K562 (cell line): ENCODE results near the gene SUOX. TPM values are rescaled to one million over a fixed set of nuclear protein-coding genes. Genes with fewer than 3 reads are reported as not detected.

Experiments
- CHD1 ChIP-seq: fragments of 200-600 bp; sonication (generic); IDR thresholded peaks from one replicate; pipeline ENCODE4 v1.6.1; 2012; ENCODE audit warnings: mild to moderate bottlenecking, moderate library complexity, low read length, inconsistent platforms
- GATA2 ChIP-seq: sonication (generic); formaldehyde crosslinking; IDR thresholded peaks from 2 replicates; pipeline ENCODE4 v1.4.0; 2020; ENCODE audit warnings: mild to moderate bottlenecking, missing genetic modification reagents
- SFPQ ChIP-seq: fragments of 200-400 bp; formaldehyde crosslinking; IDR thresholded peaks from 2 replicates; pipeline ENCODE4 v1.6.1; 2017; ENCODE audit warnings: mild to moderate bottlenecking, low read depth, low read length, moderate library complexity
- SMARCA4 ChIP-seq: fragments of 450-650 bp; IDR thresholded peaks from 2 replicates; pipeline ENCODE4 v1.6.1; 2016
- SPI1 ChIP-seq: IDR thresholded peaks from 2 replicates; pipeline ENCODE4 v1.6.1; 2011; ENCODE audit warnings: low read depth, low read length, control low read depth, borderline replicate concordance
- SRF ChIP-seq, 2 experiments: fragments of 250-450, 450-650 bp in 1 of 2; sonication (Bioruptor Pico) in 1 of 2; sonication (generic) in 1 of 2; formaldehyde crosslinking; IDR thresholded peaks; 2 replicates each; pipeline versions ENCODE4 v1.5.0 to v1.5.1; 2020 to 2022; ENCODE audit warnings: mild to moderate bottlenecking in 1 of 2, missing genetic modification reagents in 1 of 2
- SRSF7 ChIP-seq: fragments of 200-400 bp; formaldehyde crosslinking; optimal IDR thresholded peaks from 2 replicates; pipeline ENCODE3; 2017; ENCODE audit warnings: mild to moderate bottlenecking, low read depth, low read length
- ZBTB9 ChIP-seq: fragments of 450-650 bp; formaldehyde crosslinking; IDR thresholded peaks from 2 replicates; pipeline ENCODE4 v1.4.0; 2020; ENCODE audit warnings: mild to moderate bottlenecking, moderate library complexity
- ZFP1 ChIP-seq: fragments of 450-650 bp; formaldehyde crosslinking; IDR thresholded peaks from 2 replicates; pipeline ENCODE4 v1.4.0; 2020; ENCODE audit warnings: mild to moderate bottlenecking, mixed read lengths
- ZFPM2 ChIP-seq: fragments of 250-450 bp; sonication (Bioruptor Pico); IDR thresholded peaks from 2 replicates; pipeline ENCODE4 v1.5.1; 2022; ENCODE audit warnings: mild to moderate bottlenecking
- ZNF384 ChIP-seq: IDR thresholded peaks from 2 replicates; pipeline ENCODE4 v1.6.1; 2012; ENCODE audit warnings: low read depth, low read length, improper control_type of control experiment
- polyA plus RNA-seq, 8 experiments: library from polyadenylated mRNA; depleted of rRNA in 4 of 8; stranded (reverse) in 5 of 8; unstranded in 3 of 8; fragments of >200 nt; fragmentation: Nextera tagmentation in 2 of 8; fragmentation: Illumina TruSeq in 1 of 8; extraction: Ambion mirVana in 2 of 8; extraction: Trizol in 1 of 8; gene quantifications; 2 replicates each; pipeline versions ENCODE4 v1.2.1 to v1.2.3, GENCODE V29; 2011 to 2014; ENCODE audit warnings: inconsistent platforms in 1 of 8, missing spikeins in 1 of 8
- total RNA-seq, 7 experiments: library from RNA; depleted of rRNA in 6 of 7; stranded (reverse); fragments of >200 nt in 6 of 7; fragmentation: Illumina TruSeq in 2 of 7; extraction: Trizol in 2 of 7; gene quantifications; 2 replicates each; pipeline versions ENCODE4 v1.2.1 to v1.2.3, GENCODE V29; 2011 to 2021; ENCODE audit warnings: low replicate concordance in 1 of 7

SUOX gene
- total and polyA plus RNA-seq, 9 of the 15 experiments (the other 6 are each of a cell fraction or from before 2014, with no cell fraction given) = 9.2 to 39.7 (median 25.4) TPM

DNA sequence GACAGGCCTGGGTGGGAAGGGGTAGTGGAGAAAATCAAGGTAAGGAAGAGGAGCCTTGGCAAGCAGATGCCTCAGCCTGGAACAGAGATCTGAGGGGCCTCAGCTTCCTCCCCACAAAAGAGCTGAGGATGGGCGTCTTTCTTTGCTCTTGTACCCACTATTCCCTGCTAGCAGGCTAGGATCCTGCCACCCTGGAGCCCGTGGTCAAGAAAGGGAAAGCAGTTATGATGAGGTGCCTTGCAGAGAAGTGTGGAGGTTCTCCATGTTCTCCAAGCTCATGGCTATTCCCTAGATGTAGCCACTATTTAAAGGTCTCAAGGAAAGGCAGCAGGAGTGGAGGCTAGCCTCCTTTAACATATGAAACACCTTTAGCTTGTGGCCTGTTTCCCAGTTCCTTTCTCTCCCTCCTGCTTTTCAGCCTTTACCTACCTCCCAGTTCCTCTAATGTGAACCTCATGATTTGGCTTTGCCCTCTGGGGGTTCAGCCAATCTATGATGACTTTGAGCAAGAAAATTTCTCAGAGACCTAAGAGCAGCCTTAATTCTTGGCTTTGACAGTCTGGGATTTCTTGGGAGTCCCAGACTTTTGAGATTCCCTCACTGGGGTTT, 24.9 kb downstream of the SUOX start (continued):
- no peak for TF ChIP-seq ZFP1 (CRISPR knock-in tag)
- no peak for TF ChIP-seq ZNF384
- peak in 1 of 2 experiments; percentile 46; a peak in 1 of 4 replicates for TF ChIP-seq SRF (CRISPR knock-in tag; IDR thresholded peaks at IDR 0.05)
- TF ChIP-seq ZBTB9 (CRISPR knock-in tag) = 0 out of 2 replicates have a peak, but pooled peaks have one; percentile 23
- no peak for TF ChIP-seq SFPQ
- no peak for TF ChIP-seq SRSF7
- TF ChIP-seq GATA2 (CRISPR knock-in tag) = no peak
- no peak for TF ChIP-seq CHD1
- peak; percentile 17; the same call in 1 of the 2 replicates for TF ChIP-seq SPI1
- no peak for TF ChIP-seq ZFPM2
- 0 out of 2 replicates have a peak, but pooled peaks have one; percentile 2 for TF ChIP-seq SMARCA4
